ENCODE data around the gene CNGA4. TPM values are rescaled to one million over a fixed set of nuclear protein-coding genes. Genes with fewer than 3 reads are reported as not detected.

Gene CNGA4
- total RNA-seq, 1 experiment from 2014 or later, result 0.27 TPM

- ChIA-PET POLR2A (no interaction called here), RAD21 (ENCODE audit: low non-redundant PET in 1 of 2, low total read pairs in 2 of 2, uncharacterized antibody in 2 of 2, unreplicated experiment in 2 of 2) (no interaction called here), CTCF (no interaction called here)
- no peaks in the 10 kb centered on the region for H3K27me3 ChIP-seq (ENCODE audit: insufficient read depth, low read length)
- H3K9me3 ChIP-seq (ENCODE audit: control insufficient read depth in 1 of 2, insufficient read depth in 1 of 2, low read depth in 1 of 2, low read length in 2 of 2), result no peaks in the 10 kb centered on the region
- H3K9me2 ChIP-seq (ENCODE audit: insufficient read depth), result no peaks in the 10 kb centered on the region
- no TSS peak for BruUV-seq (replicated peaks)
- no peak for ATAC-seq
- H3K4me1 ChIP-seq (ENCODE audit: control insufficient read depth in 1 of 2, insufficient read depth in 2 of 2, low read length in 2 of 2), result no peaks in the 10 kb centered on the region
- no peak for DNase-seq (ENCODE audit: low read depth, low spot score)
- intact Hi-C loops (cut with micrococcal nuclease), result no loop called here
- no peaks in the 10 kb centered on the region for H4K20me1 ChIP-seq (ENCODE audit: insufficient read depth)
- peaks cover 12 to 15% of the 10 kb centered on the region in 2 experiments for H3K36me3 ChIP-seq (ENCODE audit: control insufficient read depth in 1 of 2, insufficient read depth in 2 of 2, low read length in 2 of 2)
- no peak overlapping the region for H2AFZ ChIP-seq (ENCODE audit: low read depth, low read length, poor library complexity, severe bottlenecking)
- H3K9ac ChIP-seq (ENCODE audit: low read length), result no peak overlapping the region
- no peak for TF ChIP-seq YY1 (IDR thresholded peaks at IDR 0.05; ENCODE audit: extremely low read depth, insufficient replicate concordance, low read depth, low read length)
- H3K4me3 ChIP-seq (replicated peaks in 1 of 2; ENCODE audit: low read depth in 1 of 2, low read length in 2 of 2), result no peak overlapping the region
- no peak overlapping the region for H3K27ac ChIP-seq (ENCODE audit: low read depth, low read length)
- H3K79me2 ChIP-seq (ENCODE audit: insufficient read depth, low read length), result no peaks in the 10 kb centered on the region
- H3K4me2 ChIP-seq (ENCODE audit: low read length), result no peak overlapping the region
Measured at GRCh38 chr11:6210274-6210955, 28.5 kb upstream of the CNGA4 start.

GRCh38 chr11:6214530-6214929 is 24.4 kb upstream of the CNGA4 start:
- no peaks in the 10 kb centered on the region for H3K9me3 ChIP-seq (ENCODE audit: control insufficient read depth in 1 of 2, insufficient read depth in 1 of 2, low read depth in 1 of 2, low read length in 2 of 2)
- H3K9ac ChIP-seq (ENCODE audit: low read length), result no peak overlapping the region
- BruUV-seq (replicated peaks), result no TSS peak
- ATAC-seq (no peak), DNase-seq (ENCODE audit: low read depth, low spot score) (no peak)
- no peak overlapping the region for H3K4me3 ChIP-seq (replicated peaks in 1 of 2; ENCODE audit: low read depth in 1 of 2, low read length in 2 of 2)
- no peak overlapping the region for H3K4me2 ChIP-seq (ENCODE audit: low read length)
- no peaks in the 10 kb centered on the region for H3K9me2 ChIP-seq (ENCODE audit: insufficient read depth)
- H3K27me3 ChIP-seq (ENCODE audit: insufficient read depth, low read length), result no peaks in the 10 kb centered on the region
- POLR2A ChIA-PET, result no interaction called here
- no peak overlapping the region for H2AFZ ChIP-seq (ENCODE audit: low read depth, low read length, poor library complexity, severe bottlenecking)
- H4K20me1 ChIP-seq (ENCODE audit: insufficient read depth), result no peaks in the 10 kb centered on the region
- no peak overlapping the region for H3K27ac ChIP-seq (ENCODE audit: low read depth, low read length)
- H3K4me1 ChIP-seq (ENCODE audit: control insufficient read depth in 1 of 2, insufficient read depth in 2 of 2, low read length in 2 of 2), result peaks cover 0 to 3% of the 10 kb centered on the region in 2 experiments; a peak in 1 of 4 replicates
- RAD21 ChIA-PET (ENCODE audit: low non-redundant PET in 1 of 2, low total read pairs in 2 of 2, uncharacterized antibody in 2 of 2, unreplicated experiment in 2 of 2), result no interaction called here
- H3K36me3 ChIP-seq (ENCODE audit: control insufficient read depth in 1 of 2, insufficient read depth in 2 of 2, low read length in 2 of 2), result peaks cover 23 to 24% of the 10 kb centered on the region in 2 experiments; a peak in 3 of 4 replicates
- CTCF ChIA-PET, result no interaction called here
- H3K79me2 ChIP-seq (ENCODE audit: insufficient read depth, low read length), result no peaks in the 10 kb centered on the region
- intact Hi-C loops (cut with micrococcal nuclease), result no loop called here
- no peak for TF ChIP-seq FOSL1 (IDR thresholded peaks at IDR 0.05; ENCODE audit: low read depth)
- TF ChIP-seq POLR2A (IDR thresholded peaks at IDR 0.05; ENCODE audit: borderline replicate concordance, extremely low read depth, insufficient read depth, insufficient read length), result no peak
- TF ChIP-seq POLR2AphosphoS5 (IDR thresholded peaks at IDR 0.05; ENCODE audit: low read depth, low read length), result no peak
- no peak for TF ChIP-seq ZBTB33 (IDR thresholded peaks at IDR 0.05; ENCODE audit: extremely low read depth, insufficient replicate concordance, low read length)
- TF ChIP-seq CEBPB (IDR thresholded peaks at IDR 0.05; ENCODE audit: low read depth), result no peak
- TF ChIP-seq RAD21 (IDR thresholded peaks at IDR 0.05; ENCODE audit: low read depth), result no peak
- no peak for TF ChIP-seq EZH2phosphoT487 (IDR thresholded peaks at IDR 0.05; ENCODE audit: borderline replicate concordance)
- no peak for TF ChIP-seq YY1 (IDR thresholded peaks at IDR 0.05; ENCODE audit: extremely low read depth, insufficient replicate concordance, low read depth, low read length)
- TF ChIP-seq SRF (IDR thresholded peaks at IDR 0.05; ENCODE audit: low read depth), result no peak
- TF ChIP-seq CTCF (IDR thresholded peaks at IDR 0.05 in 2 of 3, conservative IDR thresholded peaks at IDR 0.05 in 1 of 3; ENCODE audit: borderline replicate concordance in 1 of 3, insufficient read depth in 1 of 3, low read depth in 2 of 3, low read length in 2 of 3), result no peak
- TF ChIP-seq ATF3 (IDR thresholded peaks at IDR 0.05), result no peak
- TF ChIP-seq SIN3A (IDR thresholded peaks at IDR 0.05; ENCODE audit: low read depth), result no peak
- no peak for TF ChIP-seq ZFX (IDR thresholded peaks at IDR 0.05)

Data from HCT116 (cell line).